NCI-H526 (cell line): Measurements from ENCODE around the gene MOB3A.

ENCODE experiments used
- DNase-seq, 2 experiments: peaks; one replicate each; lab custom pipeline; 2025; lab: John Stamatoyannopoulos, UW

MOB3A gene

DNA sequence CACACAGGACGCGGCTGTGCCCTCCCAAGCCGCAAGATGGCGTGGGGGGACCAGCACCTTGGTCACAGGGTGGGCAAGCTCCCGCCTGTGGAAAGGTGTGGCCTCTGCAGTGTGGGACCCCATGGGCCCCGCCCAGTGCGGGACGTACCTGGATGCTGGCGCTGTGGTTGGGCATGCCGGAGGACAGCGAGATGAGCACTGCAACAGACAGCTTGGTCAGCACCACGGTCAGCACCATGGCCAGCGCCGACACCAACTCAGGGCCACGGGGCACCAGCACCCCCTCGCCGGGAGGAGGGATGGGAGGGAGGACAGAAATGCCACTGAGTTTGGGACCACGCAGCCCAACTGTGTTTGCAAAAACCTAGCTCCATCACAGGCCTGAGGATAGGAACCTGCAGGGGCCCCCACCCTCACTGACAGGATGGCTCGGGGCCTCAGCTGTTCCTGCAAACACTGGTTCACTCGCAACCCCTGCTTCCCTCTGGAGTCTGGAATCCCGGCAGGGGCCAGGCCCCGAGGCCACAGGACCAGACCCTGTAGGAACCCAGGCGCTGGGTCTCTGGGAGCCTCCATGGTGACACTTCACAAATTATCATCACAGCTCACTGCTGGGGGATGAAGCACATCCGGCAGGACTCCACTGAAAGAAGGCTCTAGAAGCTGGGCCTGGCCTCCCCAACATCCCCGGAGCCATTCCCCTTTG lies 27.7 kb upstream of the MOB3A start:
- DNase-seq = no peak

DNA sequence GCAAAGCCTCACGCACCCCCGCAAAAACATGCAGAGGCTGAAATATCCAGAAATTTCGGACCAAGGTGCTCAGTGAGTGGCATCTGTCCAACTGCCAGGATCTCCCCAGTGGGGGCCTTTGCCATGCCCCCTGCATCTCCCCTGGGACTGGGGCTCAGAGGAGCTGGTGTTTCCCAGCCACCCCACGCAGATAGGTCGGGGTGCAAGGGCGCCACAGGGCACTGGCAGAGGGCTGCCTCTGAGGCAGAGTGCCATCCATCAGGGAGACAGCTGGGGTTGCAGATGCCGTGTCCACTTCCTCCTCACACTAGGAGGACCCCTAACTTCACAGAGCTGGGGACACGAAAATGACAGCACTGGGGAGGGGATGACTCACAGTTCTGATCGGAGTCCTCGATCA lies 26.9 kb upstream of the MOB3A start:
- no peak for DNase-seq

DNA sequence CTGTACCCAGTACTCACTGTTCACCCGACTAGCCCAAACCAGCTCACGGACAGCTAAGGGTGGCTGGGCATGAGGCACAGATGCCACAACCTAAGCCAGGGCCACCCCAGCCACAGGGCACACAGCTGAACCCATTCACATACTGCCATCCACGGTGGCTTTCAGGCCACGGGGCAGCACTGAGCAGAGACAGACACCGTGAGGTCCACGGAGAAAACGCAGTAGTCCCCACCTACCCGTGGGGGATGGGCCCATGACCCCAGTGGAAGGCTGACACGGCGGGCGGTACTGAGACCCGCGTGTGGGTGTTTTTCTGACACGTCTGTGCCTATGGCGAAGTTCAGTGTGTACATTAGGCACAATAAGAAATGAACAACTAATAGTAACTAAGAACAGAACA lies 26.1 kb upstream of the MOB3A start:
- no peak for DNase-seq

DNA sequence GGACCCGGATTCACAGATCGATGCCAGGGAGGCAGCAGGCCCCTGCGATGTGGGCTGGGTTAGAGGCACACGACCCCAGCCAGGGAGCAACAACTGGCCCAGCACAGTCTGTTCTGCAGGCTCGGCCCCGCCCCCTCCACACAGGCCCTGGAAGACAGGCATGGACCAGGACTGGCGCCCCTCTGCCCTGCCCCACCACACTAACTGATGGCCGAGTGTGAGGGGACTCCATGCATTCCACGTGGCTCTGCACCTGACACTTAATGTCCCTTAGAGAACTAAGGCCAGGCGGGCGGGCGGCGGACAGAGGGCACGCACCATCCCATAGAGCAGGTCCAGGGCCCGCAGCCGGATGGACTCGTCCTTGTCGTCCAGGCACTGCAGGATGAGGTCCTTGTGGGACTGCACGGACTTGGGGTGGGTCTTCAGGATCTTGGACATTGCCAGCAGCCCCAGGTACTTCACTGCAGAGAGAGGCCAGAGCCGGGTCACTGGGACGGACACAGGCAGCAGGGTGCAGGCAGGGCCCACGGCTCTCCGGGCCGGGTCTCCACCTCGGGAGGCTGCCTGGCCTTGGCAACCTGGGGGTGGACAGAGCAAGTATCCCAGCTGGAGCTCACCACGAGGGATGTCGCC lies 25.4 kb upstream of the MOB3A start:
- no peak for DNase-seq

DNA sequence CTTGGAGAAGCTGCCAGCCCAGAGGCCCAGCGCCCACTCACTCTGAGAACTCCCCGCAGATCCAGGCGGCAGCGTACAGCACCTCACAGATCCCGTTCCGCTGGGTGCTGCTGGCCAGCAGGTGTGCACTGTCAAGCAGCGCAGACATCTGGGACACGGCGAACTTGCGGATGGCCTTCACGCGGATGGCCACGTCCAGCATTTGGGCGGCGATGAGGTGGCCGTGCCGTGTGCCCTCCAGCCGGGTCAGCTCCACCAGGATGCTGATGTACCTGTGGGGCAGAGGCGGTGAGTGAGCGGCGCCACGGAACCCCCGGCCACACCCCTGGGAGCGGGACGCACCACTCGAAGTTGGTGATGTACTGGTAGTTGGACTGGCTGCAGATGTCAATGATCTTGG lies 24.7 kb upstream of the MOB3A start:
- DNase-seq = no peak

DNA sequence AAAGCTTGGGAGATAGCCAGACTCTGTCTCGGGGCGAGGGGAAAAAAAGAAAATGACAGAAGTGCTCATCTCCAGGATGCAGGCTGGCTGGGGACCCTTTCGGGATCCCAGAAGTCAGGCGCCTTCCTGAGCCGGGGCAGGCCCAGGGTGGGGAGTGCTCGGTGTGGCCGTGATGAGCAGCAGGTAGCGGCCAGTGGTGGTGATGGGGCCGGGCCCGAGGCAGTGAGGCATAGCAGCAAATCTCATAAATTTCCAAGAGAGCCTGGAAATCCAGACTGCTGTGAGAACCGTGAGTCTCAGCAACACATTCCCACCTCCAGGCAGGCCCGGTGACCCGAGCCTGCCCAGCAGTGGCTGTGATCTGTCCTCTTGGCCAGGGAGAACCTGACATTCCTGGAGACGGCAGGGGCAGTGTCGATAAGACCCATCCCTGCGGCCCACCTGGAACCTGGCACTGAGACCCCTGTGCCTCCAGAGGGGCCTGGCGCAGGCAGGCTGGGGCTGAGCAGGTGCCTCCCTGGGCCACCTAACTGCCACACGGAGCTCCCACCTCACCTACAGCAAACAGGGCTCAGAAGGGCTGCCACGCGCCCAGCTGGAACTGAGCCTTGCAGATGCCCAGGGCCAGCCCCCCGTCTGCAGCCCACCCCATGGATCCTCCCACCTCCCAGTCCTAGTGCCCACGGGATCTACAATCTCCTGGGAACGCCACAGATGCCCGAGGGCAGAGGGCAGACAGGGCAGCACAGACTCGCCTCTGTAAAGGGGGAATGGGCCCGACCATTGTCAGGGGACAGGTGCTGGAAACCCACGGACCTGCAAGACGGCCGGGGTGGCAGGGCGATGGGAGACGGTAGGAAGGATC lies 24.0 kb upstream of the MOB3A start:
- no peak for DNase-seq

DNA sequence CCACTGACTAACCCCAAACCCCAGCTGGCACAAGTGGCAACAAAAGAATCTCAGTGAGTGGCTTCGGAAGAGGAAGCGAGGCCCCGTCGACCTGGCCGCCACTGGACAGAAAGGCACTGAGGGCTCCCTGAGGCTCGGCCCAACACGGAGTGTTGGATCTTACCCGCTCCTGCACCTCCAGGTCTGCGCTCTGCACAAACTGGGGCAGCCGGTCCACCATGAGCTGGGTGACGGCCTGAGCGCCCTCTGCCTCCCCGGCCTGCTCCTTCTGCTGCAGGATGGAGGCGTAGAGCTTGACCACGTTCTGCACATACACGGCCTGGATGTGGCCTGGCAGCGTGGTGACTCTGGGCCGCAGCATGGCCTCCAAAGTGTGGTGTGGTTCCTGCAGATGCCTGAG lies 22.3 kb upstream of the MOB3A start:
- DNase-seq = no peak

DNA sequence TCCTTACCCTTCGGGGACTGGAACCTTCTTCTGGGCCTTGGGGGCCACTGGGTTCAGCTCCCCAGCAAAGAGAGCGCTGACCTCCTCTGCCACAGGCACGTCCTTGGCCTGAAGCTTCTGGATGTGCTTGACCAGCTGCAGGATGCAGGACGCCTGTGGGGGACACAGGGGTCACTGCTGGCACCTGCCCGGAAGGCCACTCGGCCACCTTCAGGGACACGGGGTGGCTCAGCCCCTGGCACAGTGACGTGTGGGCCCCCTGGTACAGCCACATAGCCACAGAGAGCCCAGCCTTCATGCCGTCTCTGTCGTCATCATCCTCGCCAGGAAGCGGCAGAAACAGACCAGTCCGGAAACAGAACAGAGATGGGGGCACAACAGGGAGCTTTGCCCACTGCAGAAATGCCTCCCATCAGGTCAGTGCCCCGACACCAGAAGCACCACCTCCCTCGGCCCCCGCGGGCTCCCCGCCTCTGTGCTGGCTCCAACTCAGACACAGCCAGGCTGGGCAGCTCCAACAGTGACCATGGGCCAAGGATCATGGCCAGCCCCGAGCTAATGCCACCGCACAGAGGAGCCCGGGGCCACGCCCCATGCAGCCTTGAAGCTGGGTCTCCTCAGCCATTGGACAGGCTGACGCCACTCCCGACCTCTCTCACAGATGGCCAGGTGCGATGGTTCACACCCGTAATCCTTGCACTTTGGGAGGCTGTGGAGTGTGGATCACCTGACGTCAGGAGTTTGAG lies 21.3 kb upstream of the MOB3A start:
- no peak for DNase-seq

DNA sequence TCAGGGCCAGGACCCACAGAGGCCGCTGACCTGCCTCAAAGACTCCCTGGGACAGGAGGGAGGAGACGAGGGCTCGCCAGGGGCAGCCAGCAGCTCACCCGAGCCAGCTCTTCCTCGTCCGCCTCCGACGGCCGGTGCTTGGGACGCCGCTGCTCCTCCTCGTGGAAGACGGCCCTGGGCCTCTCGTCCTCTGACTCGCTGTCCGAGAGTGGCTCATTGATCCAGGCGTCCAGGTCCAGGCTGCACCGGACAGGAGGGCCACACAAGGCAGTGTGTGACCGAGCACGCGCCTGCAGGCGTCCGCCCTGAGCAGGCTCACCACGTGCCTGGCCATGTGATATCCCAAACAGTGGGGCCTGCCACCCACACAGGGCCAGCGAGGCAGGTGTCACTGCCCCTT lies 20.4 kb upstream of the MOB3A start:
- no peak for DNase-seq

DNA sequence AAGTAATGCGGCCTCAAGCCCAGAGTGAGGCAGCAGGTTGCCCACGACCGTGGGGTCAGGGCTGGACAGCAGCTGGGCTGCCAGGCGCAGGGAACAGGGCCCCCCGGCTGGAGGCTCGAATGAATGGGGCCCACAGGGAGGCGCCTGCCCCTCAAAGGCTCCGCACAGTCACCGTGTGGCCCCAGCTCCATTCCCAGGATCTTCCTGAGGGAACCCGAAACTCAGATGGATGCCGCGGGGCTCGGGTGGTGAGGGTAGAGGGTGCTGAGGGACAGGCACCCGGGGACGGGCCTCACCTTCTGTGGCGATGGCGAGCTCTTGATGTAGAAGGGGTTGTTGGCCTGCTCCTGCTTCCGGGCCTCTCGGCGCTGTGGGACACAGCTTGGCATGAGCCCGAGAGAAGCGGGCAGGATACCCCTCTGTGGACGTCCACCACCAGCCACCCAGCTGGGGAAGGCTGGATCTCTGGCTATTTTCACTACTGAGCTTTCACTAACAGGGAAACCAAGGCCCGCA lies 19.8 kb upstream of the MOB3A start:
- DNase-seq = no peak

DNA sequence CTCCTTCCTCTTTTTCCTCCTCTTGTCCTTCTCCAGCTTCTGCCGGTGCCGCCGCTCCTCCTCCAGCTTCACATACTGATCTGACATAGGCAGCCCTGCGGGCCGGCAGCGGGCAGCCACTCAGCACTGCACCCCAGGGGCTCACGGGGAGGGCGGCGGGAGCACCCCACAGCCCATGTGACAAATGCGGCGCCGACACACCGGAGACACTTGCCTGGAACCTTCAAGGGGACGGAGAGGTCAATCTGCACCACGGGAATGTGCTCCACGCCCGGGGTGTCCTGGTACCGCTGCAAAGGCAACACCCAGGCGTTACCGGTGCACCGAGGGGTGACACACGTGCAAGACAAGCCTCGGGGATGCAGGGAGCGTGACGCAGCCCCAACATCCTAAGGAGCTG lies 19.2 kb upstream of the MOB3A start:
- DNase-seq = no peak

DNA sequence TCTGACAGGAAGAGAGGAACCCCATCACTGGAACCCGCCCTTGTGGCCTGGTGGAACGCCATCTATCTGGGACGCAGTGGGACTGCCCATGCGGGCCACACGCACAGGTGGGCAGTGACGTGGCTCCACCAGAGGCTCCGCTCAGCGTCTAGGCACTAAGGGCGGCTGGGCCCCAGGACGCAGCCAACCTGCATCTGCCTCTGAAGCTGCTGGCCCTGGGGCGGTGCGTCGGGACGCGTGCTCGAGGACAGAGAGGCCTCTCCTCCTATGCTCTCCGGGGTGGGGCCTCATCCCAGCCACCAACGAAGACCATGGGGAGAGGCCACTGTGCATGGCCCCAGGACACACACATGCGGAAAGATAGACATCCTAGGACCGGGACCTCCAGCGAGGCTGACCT lies 18.7 kb upstream of the MOB3A start:
- no peak for DNase-seq

DNA sequence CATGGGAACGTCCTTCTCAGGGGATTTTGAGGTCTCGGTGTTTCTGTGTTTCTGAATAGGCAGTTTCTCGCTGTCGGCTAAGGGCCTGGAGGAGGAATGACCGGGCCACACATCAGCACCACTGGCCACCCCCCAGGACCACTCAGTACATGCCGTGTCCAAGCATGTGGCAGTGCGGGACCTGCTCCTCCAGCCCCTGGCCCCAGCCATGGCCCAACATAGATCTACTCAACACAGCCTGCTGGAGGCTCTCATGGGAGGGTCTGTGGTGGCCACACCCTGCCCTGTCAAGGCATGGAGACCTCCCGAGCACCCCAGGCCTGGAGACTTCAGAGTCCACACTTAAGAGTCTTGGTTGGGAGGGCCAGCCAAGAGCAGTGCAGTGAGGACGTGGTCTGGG lies 18.1 kb upstream of the MOB3A start:
- DNase-seq = no peak

DNA sequence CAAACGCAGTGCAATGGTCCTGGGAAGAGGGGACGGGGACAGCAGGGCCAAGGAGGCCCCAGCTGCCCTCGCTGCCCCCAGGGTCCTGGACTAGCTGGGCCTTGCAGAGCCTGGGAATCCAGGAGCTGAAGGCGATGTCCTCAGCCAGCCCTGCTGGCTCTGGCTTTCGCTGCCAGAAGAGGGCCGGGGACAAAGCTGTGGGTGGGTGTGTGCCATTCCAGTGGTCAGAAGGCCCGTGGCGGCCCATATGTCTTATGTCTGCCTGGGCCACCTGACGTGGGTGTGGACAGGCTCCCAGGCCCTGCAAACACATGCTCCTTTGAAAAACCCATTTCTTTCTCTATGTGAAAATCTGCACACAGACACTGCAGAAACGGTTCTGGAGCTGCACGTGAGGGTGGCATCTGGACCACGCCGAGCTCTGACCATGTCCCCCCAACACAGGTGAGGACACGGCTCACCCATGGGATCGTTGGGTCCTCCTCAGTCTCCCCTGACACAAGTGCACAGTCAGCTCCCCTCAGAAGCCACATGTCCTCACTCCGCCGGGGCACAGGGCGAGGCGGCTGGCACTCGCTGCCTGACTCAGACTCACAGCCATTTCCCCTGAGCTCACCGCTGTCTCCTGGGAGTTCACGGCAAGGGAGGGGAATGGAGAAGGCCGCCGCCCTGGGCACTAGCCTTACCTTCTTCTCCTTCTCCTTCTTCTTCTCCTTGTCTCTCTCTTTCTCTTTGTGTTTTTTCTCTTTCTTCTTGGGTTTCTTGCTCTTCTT lies 17.5 kb upstream of the MOB3A start:
- no peak for DNase-seq

DNA sequence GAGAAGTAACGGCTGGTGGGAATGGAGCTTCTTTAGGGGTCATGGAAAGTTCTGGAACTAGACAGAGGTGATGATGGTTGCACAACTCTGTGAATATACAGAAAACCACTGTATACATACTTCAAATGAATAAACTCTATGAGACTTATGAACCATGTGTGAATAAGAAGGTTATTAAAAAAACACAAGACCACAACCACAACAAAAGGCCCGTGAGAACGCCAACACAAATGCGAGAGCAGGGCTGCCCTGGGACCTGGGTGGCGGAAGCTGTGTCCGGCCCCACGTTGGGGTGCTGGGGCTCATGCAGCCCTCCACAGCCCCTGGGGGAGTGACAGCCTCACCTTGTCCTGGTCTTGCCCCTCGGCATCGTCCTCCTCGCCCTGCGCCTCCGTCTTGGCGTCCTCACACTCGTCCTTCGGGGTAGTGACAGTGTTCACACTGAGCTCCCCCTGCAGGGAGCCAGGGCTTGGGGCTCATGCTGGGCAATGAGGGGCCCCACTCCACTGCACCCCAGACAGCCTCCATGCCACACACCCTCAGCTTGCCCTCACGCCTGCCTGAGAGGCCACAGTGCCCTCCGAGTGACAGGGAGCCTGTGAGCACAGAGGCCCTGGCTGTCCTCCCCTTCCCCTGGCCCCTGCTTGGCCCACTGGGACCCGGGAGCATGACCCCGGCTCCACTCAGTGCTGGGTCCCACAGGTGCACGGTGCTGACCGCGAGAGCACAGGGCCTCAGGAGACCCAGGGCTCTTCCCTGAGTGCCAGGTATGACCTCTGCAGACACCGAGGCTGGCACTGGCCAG lies 16.6 kb upstream of the MOB3A start:
- no peak for DNase-seq

DNA sequence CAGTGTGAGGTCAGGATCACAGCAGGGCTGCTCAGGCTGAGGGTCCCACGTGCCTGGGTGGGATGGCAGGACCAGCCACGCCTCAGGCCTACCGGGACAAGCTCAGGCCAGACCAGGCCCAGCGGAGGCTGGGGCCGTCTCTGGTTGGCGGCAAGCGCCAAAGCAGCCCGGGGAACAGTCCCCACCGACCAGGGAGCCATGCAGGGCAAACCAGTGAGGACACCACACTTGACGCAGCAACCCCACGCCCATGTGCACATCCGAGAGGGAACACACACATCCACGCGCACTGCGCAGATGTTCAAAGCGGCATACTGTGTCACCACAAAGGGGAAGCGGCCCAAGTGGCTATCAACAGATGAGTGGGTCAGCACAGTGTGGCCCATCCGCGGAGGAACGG lies 15.8 kb upstream of the MOB3A start:
- no peak for DNase-seq

DNA sequence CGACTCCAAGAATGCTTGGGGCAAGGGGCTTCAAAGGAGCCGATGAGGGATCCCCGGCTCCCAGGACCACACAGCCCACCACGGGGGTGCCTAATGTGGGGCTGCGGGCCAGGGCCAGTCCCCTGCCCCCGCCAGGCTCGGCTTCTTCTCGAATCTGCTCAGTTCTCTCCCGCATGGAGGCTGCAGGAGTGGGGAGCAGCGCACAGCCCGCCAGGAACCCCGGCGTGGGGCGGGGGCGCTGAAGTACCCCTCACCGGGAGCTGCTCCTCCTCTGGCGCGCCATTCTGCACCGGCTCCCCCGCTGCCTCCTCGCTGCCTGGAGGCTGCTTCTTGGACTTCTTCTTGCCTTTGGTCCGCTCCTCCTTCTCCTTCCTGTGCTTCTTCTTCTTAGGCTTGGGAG lies 15.3 kb upstream of the MOB3A start:
- no peak for DNase-seq

DNA sequence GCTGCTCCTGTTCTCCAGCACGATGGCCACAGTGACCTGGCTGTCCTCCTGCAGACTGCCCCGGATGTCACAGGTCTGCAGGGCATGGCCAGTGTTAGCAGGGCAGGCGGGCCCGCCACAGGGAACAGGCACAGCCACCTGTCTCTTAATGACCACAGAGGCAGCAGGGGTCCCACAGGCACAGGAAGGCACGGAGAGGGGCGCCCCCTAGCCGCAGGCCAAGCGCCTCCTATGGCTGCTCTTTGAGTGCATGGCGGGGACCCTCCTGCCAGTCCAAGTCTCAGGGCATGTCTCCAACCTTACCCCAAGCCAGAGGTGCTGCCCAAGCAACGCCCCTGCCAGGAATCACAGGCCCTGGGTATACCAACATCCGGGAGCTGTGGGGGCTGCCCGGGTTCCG lies 14.7 kb upstream of the MOB3A start:
- no peak for DNase-seq

DNA sequence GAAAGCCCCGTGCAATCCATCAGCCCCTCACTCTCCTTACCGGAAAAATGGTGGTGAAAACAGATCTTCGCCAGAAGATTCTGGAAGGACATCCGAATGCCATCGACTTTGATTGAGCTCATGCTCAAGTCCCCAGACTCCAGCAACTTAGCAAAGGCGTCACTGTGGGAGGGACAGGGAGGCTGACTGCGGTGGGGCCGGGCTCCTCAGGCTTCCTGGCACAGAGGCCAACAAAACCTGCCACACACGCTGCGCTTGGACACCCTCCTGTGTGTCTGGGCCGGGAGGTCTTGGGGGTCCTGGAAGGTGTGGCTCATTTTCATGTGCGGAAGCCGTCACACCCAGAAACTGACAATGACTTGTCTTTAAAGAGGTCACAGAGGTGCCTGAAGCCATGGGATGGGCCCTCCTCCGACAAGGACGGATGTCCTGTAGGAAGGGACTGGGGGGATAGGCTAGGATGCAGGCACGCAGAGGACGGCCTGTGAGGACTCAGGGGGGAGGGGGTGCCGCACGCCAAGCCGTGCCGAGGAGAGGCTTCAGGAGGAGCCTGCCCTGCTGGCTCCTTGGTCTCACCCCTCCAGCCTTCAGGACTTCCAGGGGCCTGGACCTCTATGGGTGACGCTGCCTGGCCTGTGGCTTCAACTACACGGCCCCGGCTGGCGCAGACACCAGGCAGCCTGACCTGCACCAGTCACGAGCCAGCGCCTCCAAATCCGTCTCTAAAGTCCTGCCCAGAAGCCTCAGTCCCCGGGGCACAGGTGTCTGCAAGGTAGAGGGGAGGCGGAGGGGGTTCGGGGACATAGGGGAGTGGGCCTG lies 13.1 kb upstream of the MOB3A start:
- no peak for DNase-seq
